Thymus (tissue), 14 donors: ENCODE results near the gene MRPL39. TPM values are rescaled to one million over a fixed set of nuclear protein-coding genes. Genes with fewer than 3 reads are reported as not detected.

Experiments
- DNase-seq, 9 donors: peaks; one replicate each; pipeline ENCODE4 v3.0.0-alpha.2; 2013; ENCODE audit warnings: low spot score in 9 of 9, low read depth in 6 of 9, missing footprints in 1 of 9
- H3K27ac ChIP-seq, 2 donors: one replicate each; pipeline ENCODE4 v1.5.1; 2013; ENCODE audit warnings: control low read depth in 1 of 2, low read depth in 1 of 2, low read length in 1 of 2, mild to moderate bottlenecking in 1 of 2, moderate library complexity in 1 of 2
- H3K27me3 ChIP-seq, 2 donors: one replicate each; pipeline ENCODE4 v1.5.1; 2013; ENCODE audit warnings: low read length in 1 of 2; ENCODE audit not compliant: control insufficient read depth in 2 of 2, insufficient read depth in 1 of 2
- H3K36me3 ChIP-seq, 2 donors: one replicate each; pipeline ENCODE4 v1.5.1; 2013; ENCODE audit warnings: low read length in 1 of 2, mild to moderate bottlenecking in 1 of 2, moderate library complexity in 1 of 2; ENCODE audit not compliant: control insufficient read depth in 2 of 2, insufficient read depth in 2 of 2
- H3K4me1 ChIP-seq, 2 donors: one replicate each; pipeline ENCODE4 v1.5.1; 2013; ENCODE audit warnings: low read length in 2 of 2; ENCODE audit not compliant: control insufficient read depth in 2 of 2, insufficient read depth in 2 of 2
- H3K4me3 ChIP-seq, 2 donors: one replicate each; pipeline ENCODE4 v1.5.1; 2013; ENCODE audit warnings: low read length in 2 of 2, control low read depth in 1 of 2, mild to moderate bottlenecking in 1 of 2
- H3K9me3 ChIP-seq, 2 donors: one replicate each; pipeline ENCODE4 v1.5.1; 2013; ENCODE audit warnings: low read length in 1 of 2, mild to moderate bottlenecking in 1 of 2; ENCODE audit not compliant: control insufficient read depth in 2 of 2, insufficient read depth in 1 of 2
- WGBS: extraction: QIAGEN DNeasy Blood & Tissue Kit; methylation state at CpG from one replicate; pipeline ENCODE4 v1.1.7; 2013; 5-methylcytosine and 5-hydroxymethylcytosine counted together
- long read RNA-seq, 10 donors: transcript quantifications; one replicate each; lab custom pipeline, GENCODE V29; 2026
- polyA plus RNA-seq: library from polyadenylated mRNA; stranded (reverse); fragments of 200-250 nt; gene quantifications from one replicate; pipeline ENCODE4 v1.2.3, GENCODE V29; 2013
- total RNA-seq: library from RNA; stranded (reverse); fragments of 120-200 nt; gene quantifications from one replicate; pipeline ENCODE4 v1.2.4, GENCODE V29; 2013
- donor health status: healthy.

The MRPL39 gene
- total RNA-seq (46.2 TPM), polyA plus RNA-seq (30.9 TPM)
- long read RNA-seq, donor 1, partial matches to known transcripts: 0 of 1 reads
- long read RNA-seq, donor 1, other reads (novel, unspliced or antisense): 0 of 1 reads
- long read RNA-seq, donor 2, transcript MRPL39-202 (10 exons, 1,110 nt): major isoform, 35 of 35 reads
- long read RNA-seq, donor 2, partial matches to known transcripts: 0 of 35 reads
- long read RNA-seq, donor 2, other reads (novel, unspliced or antisense): 0 of 35 reads
- long read RNA-seq, donor 3, transcript MRPL39-202 (10 exons, 1,110 nt): major isoform, 30 of 30 reads
- long read RNA-seq, donor 3, partial matches to known transcripts: 0 of 30 reads
- long read RNA-seq, donor 3, other reads (novel, unspliced or antisense): 0 of 30 reads
- long read RNA-seq, donor 4, transcript MRPL39-202 (10 exons, 1,110 nt): major isoform, 11 of 11 reads
- long read RNA-seq, donor 4, partial matches to known transcripts: 0 of 11 reads
- long read RNA-seq, donor 4, other reads (novel, unspliced or antisense): 0 of 11 reads
- long read RNA-seq, donor 5, transcript MRPL39-202 (10 exons, 1,110 nt): major isoform, 37 of 49 reads
- long read RNA-seq, donor 5, partial matches to known transcripts: 12 of 49 reads
- long read RNA-seq, donor 5, other reads (novel, unspliced or antisense): 0 of 49 reads
- long read RNA-seq, donor 6, transcript MRPL39-202 (10 exons, 1,110 nt): major isoform, 16 of 16 reads
- long read RNA-seq, donor 6, partial matches to known transcripts: 0 of 16 reads
- long read RNA-seq, donor 6, other reads (novel, unspliced or antisense): 0 of 16 reads
- long read RNA-seq, donor 7, transcript MRPL39-202 (10 exons, 1,110 nt): major isoform, 41 of 41 reads
- long read RNA-seq, donor 7, partial matches to known transcripts: 0 of 41 reads
- long read RNA-seq, donor 7, other reads (novel, unspliced or antisense): 0 of 41 reads
- long read RNA-seq, donor 8, transcript MRPL39-202 (10 exons, 1,110 nt): major isoform, 7 of 7 reads
- long read RNA-seq, donor 8, partial matches to known transcripts: 0 of 7 reads
- long read RNA-seq, donor 8, other reads (novel, unspliced or antisense): 0 of 7 reads
- long read RNA-seq, donor 9, transcript MRPL39-202 (10 exons, 1,110 nt): major isoform, 17 of 17 reads
- long read RNA-seq, donor 9, partial matches to known transcripts: 0 of 17 reads
- long read RNA-seq, donor 9, other reads (novel, unspliced or antisense): 0 of 17 reads
- long read RNA-seq, donor 10, transcript MRPL39-202 (10 exons, 1,110 nt): major isoform, 18 of 18 reads
- long read RNA-seq, donor 10, partial matches to known transcripts: 0 of 18 reads
- long read RNA-seq, donor 10, other reads (novel, unspliced or antisense): 0 of 18 reads

GRCh38 chr21:25607151-25608043 lies at the start of gene MRPL39:
Gene MRPL39, minus strand, starts transcription at chr21:25607481. Its CDS starts 6 bp downstream, at chr21:25607475.
- under 1% methylated on average over 71 of the region's 71 CpGs for WGBS
- Histone ChIP-seq H3K27ac (peak within 1 kb of the TSS; percentile 82 to 86), H3K9me3 (no peaks in the 10 kb centered on the region), H3K4me1 (peaks cover 14 to 16% of the 10 kb centered on the region in 2 donors), H3K36me3 (peaks cover 5 to 23% of the 10 kb centered on the region in 2 donors), H3K27me3 (no peaks in the 10 kb centered on the region), H3K4me3 (peak within 1 kb of the TSS; percentile 64 to 97)
- peak; percentile 69 to 93 (median 81) for DNase-seq

GRCh38 chr21:25656412-25656811 lies 49.1 kb upstream of the MRPL39 start:
- Histone ChIP-seq H3K4me3 (no peak overlapping the region), H3K27ac (no peak overlapping the region), H3K27me3 (no peaks in the 10 kb centered on the region), H3K9me3 (no peaks in the 10 kb centered on the region), H3K4me1 (no peaks in the 10 kb centered on the region), H3K36me3 (no peaks in the 10 kb centered on the region)
- WGBS: 95% methylated on average over 2 of the region's 2 CpGs
- no peak for DNase-seq

- H3K9me3 ChIP-seq: no peaks in the 10 kb centered on the region
- no peaks in the 10 kb centered on the region for H3K27me3 ChIP-seq
- no peak for DNase-seq
- WGBS: 93% methylated on average over 7 of the region's 7 CpGs
- H3K36me3 ChIP-seq: no peaks in the 10 kb centered on the region
- no peak overlapping the region for H3K27ac ChIP-seq
- H3K4me3 ChIP-seq: no peak overlapping the region
- H3K4me1 ChIP-seq: no peaks in the 10 kb centered on the region
Observed at GRCh38 chr21:25649146-25649545, 41.9 kb upstream of the MRPL39 start.

- WGBS: 40% methylated on average over 5 of the region's 5 CpGs
- H3K27ac ChIP-seq: no peak overlapping the region
- no peak for DNase-seq
Observed at GRCh38 chr21:25647647-25648046, 40.4 kb upstream of the MRPL39 start.

GRCh38 chr21:25646474-25646873 lies 39.2 kb upstream of the MRPL39 start:
- Histone ChIP-seq H3K4me3 (no peak overlapping the region), H3K27me3 (no peaks in the 10 kb centered on the region), H3K9me3 (no peaks in the 10 kb centered on the region), H3K4me1 (no peaks in the 10 kb centered on the region), H3K36me3 (no peaks in the 10 kb centered on the region), H3K27ac (no peak overlapping the region)
- no peak for DNase-seq
- WGBS: 88% methylated on average over 1 of the region's 1 CpG

More at GRCh38 chr21:25647647-25648046, 40.4 kb upstream of the MRPL39 start:
- Histone ChIP-seq H3K36me3 (no peaks in the 10 kb centered on the region), H3K4me3 (no peak overlapping the region), H3K4me1 (no peaks in the 10 kb centered on the region), H3K27me3 (no peaks in the 10 kb centered on the region), H3K9me3 (no peaks in the 10 kb centered on the region)

GRCh38 chr21:25643486-25643885 lies 36.2 kb upstream of the MRPL39 start:
- no peaks in the 10 kb centered on the region for H3K9me3 ChIP-seq

GRCh38 chr21:25640943-25641292 lies 33.6 kb upstream of the MRPL39 start:
- 74% methylated on average over 5 of the region's 5 CpGs for WGBS

More at GRCh38 chr21:25643486-25643885, 36.2 kb upstream of the MRPL39 start:
- 95% methylated on average over 4 of the region's 4 CpGs for WGBS
- Histone ChIP-seq H3K27me3 (peaks cover 4 to 25% of the 10 kb centered on the region in 2 donors), H3K4me1 (peaks cover 0 to 2% of the 10 kb centered on the region in 2 donors), H3K4me3 (no peak overlapping the region), H3K27ac (no peak overlapping the region), H3K36me3 (no peaks in the 10 kb centered on the region)
- no peak for DNase-seq

More at GRCh38 chr21:25640943-25641292, 33.6 kb upstream of the MRPL39 start:
- no peak overlapping the region for H3K4me3 ChIP-seq
- no peak for DNase-seq
- H3K27me3 ChIP-seq: peaks cover 6 to 36% of the 10 kb centered on the region in 2 donors
- no peaks in the 10 kb centered on the region for H3K9me3 ChIP-seq
- H3K4me1 ChIP-seq: peaks cover 0 to 2% of the 10 kb centered on the region in 2 donors
- H3K27ac ChIP-seq: no peak overlapping the region
- H3K36me3 ChIP-seq: no peaks in the 10 kb centered on the region
